ENCODE results near the gene FASTKD2.
A peak's percentile ranks its signal among the peaks of the same experiment; 100 is the strongest.

FASTKD2 gene

DNA sequence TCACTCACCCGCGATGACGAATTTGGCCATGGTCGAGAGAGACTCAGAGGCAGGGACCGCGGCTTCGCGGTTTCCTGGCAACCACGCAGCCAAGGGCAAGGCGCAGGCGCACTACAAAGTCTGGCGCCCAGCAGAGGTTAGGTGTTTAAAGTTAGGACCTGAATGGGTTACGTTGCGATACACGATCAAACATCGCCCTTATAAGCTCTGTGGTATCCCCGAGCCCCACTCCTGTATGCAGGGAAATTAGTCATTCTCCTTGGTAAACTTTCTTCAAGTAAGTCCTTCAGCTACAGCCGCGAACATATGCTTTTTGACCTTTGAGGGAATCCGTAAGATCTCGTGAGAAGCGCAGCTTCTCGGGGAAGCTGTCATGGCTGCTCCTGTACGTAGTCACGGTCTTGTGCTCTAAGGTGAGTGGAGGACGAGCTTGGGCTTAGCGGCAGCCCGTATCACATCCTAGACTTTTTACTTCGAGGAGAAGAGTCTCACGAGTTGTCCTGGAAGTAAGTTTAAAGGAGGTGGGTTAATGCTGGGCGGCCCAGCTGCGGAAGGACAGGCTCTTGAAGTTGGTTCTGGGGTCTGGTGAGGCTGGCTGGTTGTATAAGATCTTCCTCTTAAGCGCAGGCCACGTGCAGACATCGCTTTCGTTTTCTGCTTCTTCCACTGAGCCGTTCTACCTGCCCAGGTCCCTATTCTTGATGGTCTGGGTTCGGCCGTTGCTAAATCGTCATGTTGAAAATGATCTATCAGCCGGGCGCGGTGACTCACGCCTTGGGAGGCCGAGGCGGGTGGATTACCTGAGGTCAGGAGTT lies at the start of gene FASTKD2, which contains the start of gene MDH1B:
FASTKD2 (plus strand) TSS at position 365 of the 815 bp plus-strand sequence. CDS start 1,088 bp downstream, outside the sequence.
MDH1B (minus strand) TSS at position 87 of the 815 bp plus-strand sequence; CDS start at position 30, 57 bp downstream.
- peak; percentile 91 for DNase-seq (ENCODE audit: low read depth)

DNA sequence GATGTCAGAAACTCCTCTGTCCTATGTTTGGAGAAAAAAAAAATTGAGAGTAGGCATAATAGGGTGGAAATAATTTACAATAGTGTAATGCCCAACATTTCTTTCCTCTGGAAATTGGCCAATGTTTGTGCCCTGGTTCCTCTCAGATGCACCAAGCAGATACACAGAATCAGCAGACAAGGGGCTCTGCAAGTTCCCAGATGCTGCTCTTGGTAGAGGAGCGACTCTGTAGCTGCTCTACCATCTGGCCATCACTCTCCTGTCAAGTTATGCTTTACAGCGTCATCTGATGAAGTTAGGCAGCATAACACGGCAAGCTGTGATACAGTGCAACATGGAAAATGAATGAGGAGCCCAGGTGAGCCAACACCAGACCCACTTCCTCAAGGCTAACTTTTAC lies 48.8 kb upstream of the FASTKD2 start:
- DNase-seq (ENCODE audit: low read depth): no peak

GRCh38 chr2:206718296-206718695 lies 47.1 kb upstream of the FASTKD2 start, which contains the start of gene DYTN:
TSS of gene DYTN (minus strand) at chr2:206718396. CDS start at chr2:206718279, 117 bp downstream.
- DNase-seq (ENCODE audit: low read depth): no peak

DNA sequence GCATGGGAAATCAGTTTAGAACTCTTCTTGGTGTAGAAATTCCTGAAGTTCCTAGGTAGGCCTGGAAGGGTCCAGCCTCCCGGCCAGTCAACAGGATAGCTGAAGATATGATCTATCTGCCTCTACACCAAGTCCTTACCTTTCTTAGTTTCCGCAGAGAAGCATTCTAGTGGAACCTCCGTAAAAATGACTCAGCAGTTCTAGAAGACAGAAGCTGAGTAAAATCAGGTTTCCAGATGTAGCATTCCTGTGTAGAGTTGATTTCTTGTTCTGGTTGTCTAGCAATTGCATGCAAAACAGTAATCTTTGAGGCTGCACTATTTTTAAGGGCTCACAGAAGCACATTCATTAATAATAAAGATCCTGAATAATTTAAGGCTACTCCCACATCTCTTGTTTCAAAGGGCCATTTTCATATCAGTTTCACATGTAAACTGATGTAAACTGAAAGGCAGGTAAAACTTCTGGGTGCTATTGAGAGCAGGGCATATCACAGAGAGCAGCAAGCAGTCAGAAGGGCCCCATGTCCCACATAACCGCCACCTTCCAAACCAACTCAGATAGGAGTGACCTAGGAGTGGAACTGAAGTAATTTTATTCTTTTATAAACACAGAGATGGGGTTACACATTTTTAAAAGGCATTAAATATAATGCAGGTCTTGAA lies 44.0 kb upstream of the FASTKD2 start:
- DNase-seq (ENCODE audit: low read depth): no peak

- no peak for DNase-seq (ENCODE audit: low read depth)
These were observed 42.1 kb upstream of the FASTKD2 start for GRCh38 chr2:206723288-206723687.

DNA sequence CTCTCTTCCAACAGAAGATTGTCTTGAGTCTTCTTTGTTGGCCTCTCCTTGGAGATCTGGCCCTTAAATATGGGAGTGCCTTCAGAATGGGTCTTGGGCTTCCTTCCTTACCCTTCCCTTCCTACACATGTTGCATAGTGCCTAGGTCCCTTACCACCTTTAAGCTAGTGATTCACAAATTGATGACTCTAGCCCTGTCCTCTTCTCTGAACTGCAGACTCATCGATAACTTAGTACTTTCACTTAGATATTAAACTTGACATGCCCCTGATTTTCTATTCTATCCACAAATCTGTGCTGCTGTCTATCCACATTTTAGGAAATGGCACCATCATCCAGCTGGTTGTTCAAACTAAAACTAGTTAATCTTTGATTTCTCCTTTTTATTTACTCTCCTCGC lies 38.1 kb upstream of the FASTKD2 start:
- no peak for DNase-seq (ENCODE audit: low read depth)

- no peak for DNase-seq (ENCODE audit: low read depth)
These were observed 36.9 kb upstream of the FASTKD2 start for GRCh38 chr2:206728277-206729199.

GRCh38 chr2:206733341-206733740 lies 32.1 kb upstream of the FASTKD2 start:
- no peak for DNase-seq (ENCODE audit: low read depth)

DNA sequence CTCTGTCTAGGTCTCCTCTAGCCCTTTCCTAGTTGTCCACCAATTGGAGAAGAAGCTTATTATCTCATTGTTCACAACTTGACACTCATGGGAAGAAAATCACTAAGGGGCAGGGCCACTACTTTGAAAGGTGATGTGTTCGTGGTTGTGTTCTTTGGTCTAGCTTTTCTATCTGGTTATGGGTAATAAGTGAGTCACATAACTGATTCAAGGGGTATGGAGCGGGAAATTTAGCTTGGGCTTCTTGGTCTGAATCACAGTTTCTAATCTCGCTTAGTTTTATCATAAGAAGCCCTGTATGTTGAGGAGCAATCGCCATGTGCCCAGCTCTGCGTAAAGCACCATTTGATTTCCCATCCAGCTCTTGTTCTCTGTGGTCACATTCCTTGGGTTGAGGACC lies 28.5 kb upstream of the FASTKD2 start:
- DNase-seq (ENCODE audit: low read depth): no peak

GRCh38 chr2:206739271-206739670 lies 26.1 kb upstream of the FASTKD2 start:
- DNase-seq (ENCODE audit: low read depth): no peak

GRCh38 chr2:206740800-206741199 lies 24.6 kb upstream of the FASTKD2 start:
- DNase-seq (ENCODE audit: low read depth): no peak

DNA sequence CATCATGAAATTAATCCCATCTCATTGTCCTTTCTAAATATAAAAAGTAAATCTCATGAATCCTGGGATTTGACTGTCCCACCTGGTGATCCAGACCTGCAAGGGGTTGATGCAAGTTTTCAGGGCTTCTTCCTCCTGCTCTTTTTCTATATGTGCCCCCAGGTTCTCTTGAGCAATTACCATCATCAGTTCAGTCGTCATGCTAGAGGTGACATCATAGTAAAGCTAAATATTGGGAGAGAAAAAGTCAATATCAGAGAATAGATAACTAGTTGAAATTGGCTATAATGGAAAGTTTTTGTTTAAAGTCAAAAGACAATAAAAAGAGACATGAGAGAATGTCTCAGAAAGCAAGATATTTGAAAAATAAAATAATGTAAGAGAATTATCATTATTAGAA lies 8.6 kb upstream of the FASTKD2 start:
- no peak for DNase-seq (ENCODE audit: low read depth)

DNA sequence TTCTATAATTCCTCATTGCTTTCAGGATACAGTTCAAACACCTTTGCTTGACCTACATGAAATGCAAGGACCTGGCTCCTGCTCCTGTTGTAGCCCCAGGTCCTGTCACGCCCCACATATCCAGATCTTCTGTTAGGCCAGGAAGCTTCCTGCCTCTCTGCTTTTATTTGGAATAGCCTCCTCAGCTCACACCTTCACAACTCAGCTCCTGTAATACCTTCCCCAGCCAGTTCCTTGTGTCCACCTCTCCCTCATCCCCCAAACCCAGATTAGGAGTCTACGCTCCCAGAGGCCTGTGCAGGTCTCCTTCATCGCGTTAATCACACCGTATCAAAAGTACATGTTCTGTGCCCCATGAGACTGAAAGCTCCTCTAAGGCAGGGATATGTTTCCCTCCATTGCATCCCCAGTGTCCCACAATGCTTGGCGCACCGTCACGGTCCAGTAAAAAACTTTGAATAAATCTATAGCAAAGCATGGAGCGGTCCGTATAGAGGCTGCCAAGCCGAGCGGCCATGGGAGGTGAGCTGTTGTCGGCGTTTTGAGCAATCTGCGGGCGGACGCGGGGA lies 649 bp upstream of the FASTKD2 start:
- no peak for DNase-seq (ENCODE audit: low read depth)

- no peak for DNase-seq (ENCODE audit: low read depth)
These were observed 888 bp downstream of the FASTKD2 start for GRCh38 chr2:206766057-206766930.

DNA sequence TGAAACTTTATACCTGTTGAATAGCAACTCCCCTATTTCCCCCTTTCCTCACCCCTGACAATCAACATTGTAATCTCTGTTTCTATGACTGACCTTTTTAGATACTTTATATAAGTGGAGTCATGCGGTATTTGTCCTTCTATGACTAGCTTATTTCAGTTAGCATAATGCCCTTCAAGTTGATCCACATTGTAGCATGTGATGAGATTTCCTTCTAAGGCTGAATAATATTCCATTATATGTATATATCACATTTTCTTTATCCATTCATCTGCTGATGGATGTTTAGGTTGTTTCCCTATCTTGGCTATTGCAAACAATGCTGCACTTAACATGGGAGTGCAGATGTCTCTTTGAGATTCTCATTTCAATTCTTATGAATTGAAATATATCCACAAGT lies 9.5 kb downstream of the FASTKD2 start:
- DNase-seq (ENCODE audit: low read depth): no peak

DNA sequence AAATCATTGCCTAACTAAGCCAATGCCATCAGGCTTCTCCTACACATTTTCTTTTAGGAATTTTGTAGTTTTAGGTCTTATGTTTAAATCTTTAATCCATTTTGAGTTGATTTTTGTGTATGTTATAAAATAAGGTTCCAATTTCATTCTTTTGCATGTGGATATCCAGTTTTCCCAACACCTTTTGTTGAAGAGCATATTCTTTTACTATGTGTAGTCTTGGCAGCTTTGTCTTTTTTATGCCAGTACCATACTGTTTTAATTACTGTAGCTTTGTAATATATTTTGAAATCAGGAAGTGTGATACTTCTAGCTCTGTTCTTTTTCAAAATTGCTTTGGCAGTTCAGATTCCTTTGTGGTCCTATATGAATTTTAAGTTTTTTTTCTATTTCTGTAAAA lies 11.0 kb downstream of the FASTKD2 start:
- DNase-seq (ENCODE audit: low read depth): no peak

- DNase-seq (ENCODE audit: low read depth): no peak
These were observed 15.3 kb downstream of the FASTKD2 start for GRCh38 chr2:206780671-206781070.

DNA sequence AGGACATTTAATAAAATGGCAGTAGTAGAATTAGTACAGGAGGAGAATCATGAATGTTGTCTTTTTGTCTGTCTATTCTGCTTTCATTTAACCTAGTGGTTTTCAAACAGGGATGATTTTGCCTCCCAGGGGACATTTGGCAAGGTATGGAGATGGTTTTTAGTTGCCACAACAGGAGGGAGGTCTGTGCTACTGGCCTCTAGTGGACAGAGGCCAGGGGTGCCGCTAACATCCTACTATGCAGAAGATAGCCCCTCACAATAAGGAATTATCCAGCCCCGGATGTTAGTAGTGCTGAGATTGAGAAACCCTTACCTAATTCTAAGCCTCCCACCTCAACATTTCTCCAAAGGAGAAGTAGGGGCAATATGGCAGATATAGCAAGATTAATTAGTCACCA lies 18.3 kb downstream of the FASTKD2 start:
- no peak for DNase-seq (ENCODE audit: low read depth)

DNA sequence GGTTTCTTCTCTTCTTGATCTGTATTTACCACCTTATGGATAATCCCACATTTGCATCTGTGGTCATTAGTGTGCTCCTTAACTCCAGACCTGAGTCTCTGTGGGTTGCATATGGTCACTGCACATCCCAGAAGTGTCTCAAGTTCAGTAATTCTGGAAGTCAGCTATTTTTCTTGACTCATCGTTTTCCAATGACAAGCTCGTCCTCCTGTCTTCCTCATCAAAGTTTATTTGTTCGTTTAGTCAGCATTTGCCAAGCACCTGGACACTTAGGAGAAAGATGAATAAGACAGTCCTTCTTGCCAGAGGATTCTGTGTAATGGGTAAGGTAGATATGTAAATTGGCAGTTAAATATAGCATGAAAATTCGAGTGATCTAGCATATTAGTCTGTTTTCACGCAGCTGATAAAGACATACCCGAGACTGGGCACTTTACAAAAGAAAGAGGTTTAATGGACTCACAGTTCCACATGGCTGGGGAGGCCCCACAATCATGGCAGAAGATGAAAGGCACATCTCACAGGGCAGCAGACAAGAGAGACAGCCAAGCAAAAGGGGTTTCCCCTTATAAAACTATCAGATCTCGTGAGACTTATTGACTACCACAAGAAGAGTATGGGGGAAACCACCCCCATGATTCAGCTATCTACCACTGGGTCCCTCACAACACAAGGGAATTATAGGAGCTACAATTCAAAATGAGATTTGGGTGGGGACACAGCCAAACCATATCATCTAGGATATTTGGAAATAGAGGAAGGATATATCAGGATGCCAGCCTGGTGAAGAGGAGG lies 19.4 kb downstream of the FASTKD2 start:
- DNase-seq (ENCODE audit: low read depth): no peak

Data from GM04504 (cell line).